HUES6 (cell line): Measurements from ENCODE around the gene SSNA1.

Experiments
- H3K27ac ChIP-seq: 2 replicates; pipeline ENCODE4 v1.7.0; 2013; ENCODE audit warnings: low read depth, mild to moderate bottlenecking, low read length, inconsistent platforms
- H3K27me3 ChIP-seq: 2 replicates; pipeline ENCODE4 v1.6.1; 2013; ENCODE audit warnings: low read length; ENCODE audit not compliant: control insufficient read depth, insufficient read depth
- H3K36me3 ChIP-seq: 2 replicates; pipeline ENCODE4 v1.6.1; 2013; ENCODE audit warnings: low read length; ENCODE audit not compliant: control insufficient read depth, insufficient read depth
- H3K4me1 ChIP-seq: 2 replicates; pipeline ENCODE4 v1.6.1; 2013; ENCODE audit warnings: low read length; ENCODE audit not compliant: control insufficient read depth, insufficient read depth
- H3K4me3 ChIP-seq: 2 replicates; pipeline ENCODE4 v1.5.1; 2013; ENCODE audit warnings: low read depth, low read length
- H3K9ac ChIP-seq: one replicate; pipeline ENCODE4 v1.6.1; 2013; ENCODE audit warnings: mild to moderate bottlenecking, low read length
- H3K9me3 ChIP-seq: 2 replicates; pipeline ENCODE4 v1.6.1; 2013; ENCODE audit warnings: low read depth, low read length; ENCODE audit not compliant: control insufficient read depth, insufficient read depth

SSNA1 gene

GRCh38 chr9:137188490-137189296 is at the start of gene SSNA1, which contains the start of gene ANAPC2:
TSS of gene SSNA1 (plus strand) at chr9:137188676. CDS start at chr9:137188727, 51 bp downstream.
TSS of gene ANAPC2 (minus strand) at chr9:137188560. CDS start at chr9:137188532, 28 bp downstream.
- Histone ChIP-seq H3K4me3 (peak within 1 kb of the TSS; percentile 95), H3K27me3 (no peaks in the 10 kb centered on the region), H3K4me1 (peaks cover 11% of the 10 kb centered on the region), H3K36me3 (peaks cover 49% of the 10 kb centered on the region), H3K9me3 (no peaks in the 10 kb centered on the region), H3K9ac (peak within 1 kb of the TSS; percentile 81), H3K27ac (peak within 1 kb of the TSS; percentile 46; the same call in 1 of the 2 replicates)

GRCh38 chr9:137138722-137139467 is 49.6 kb upstream of the SSNA1 start, which contains the start of gene GRIN1:
TSS of gene GRIN1 (plus strand) at chr9:137139154. CDS start at chr9:137139487, 333 bp downstream.
- no peak within 1 kb of the TSS for H3K27ac ChIP-seq
- no peaks in the 10 kb centered on the region for H3K9me3 ChIP-seq
- H3K9ac ChIP-seq, result no peak within 1 kb of the TSS
- H3K4me3 ChIP-seq, result peak within 1 kb of the TSS; percentile 32
- H3K36me3 ChIP-seq, result no peaks in the 10 kb centered on the region
- peaks cover 88% of the 10 kb centered on the region for H3K27me3 ChIP-seq
- 0 out of 2 replicates have a peak, but pooled peaks cover 3% of the 10 kb centered on the region for H3K4me1 ChIP-seq

- Histone ChIP-seq H3K9ac (no peak overlapping the region), H3K4me3 (peak overlapping the region; percentile 6; the same call in 1 of the 2 replicates), H3K36me3 (no peaks in the 10 kb centered on the region), H3K27ac (no peak overlapping the region), H3K9me3 (no peaks in the 10 kb centered on the region), H3K27me3 (peaks cover 88% of the 10 kb centered on the region), H3K4me1 (0 out of 2 replicates have a peak, but pooled peaks cover 3% of the 10 kb centered on the region)
These were observed 48.9 kb upstream of the SSNA1 start for GRCh38 chr9:137139468-137140150.

GRCh38 chr9:137140151-137141012 is 48.1 kb upstream of the SSNA1 start:
- Histone ChIP-seq H3K9ac (no peak overlapping the region), H3K4me3 (no peak overlapping the region), H3K9me3 (no peaks in the 10 kb centered on the region), H3K4me1 (0 out of 2 replicates have a peak, but pooled peaks cover 3% of the 10 kb centered on the region), H3K27me3 (peaks cover 88% of the 10 kb centered on the region), H3K27ac (no peak overlapping the region), H3K36me3 (no peaks in the 10 kb centered on the region)

- H3K9ac ChIP-seq, result no peak overlapping the region
- H3K27me3 ChIP-seq, result peaks cover 87% of the 10 kb centered on the region
- H3K27ac ChIP-seq, result no peak overlapping the region
- H3K4me1 ChIP-seq, result 0 out of 2 replicates have a peak, but pooled peaks cover 3% of the 10 kb centered on the region
- no peaks in the 10 kb centered on the region for H3K36me3 ChIP-seq
- no peak overlapping the region for H3K4me3 ChIP-seq
- no peaks in the 10 kb centered on the region for H3K9me3 ChIP-seq
These were observed 47.2 kb upstream of the SSNA1 start for GRCh38 chr9:137141050-137141810.

- Histone ChIP-seq H3K27me3 (peaks cover 85% of the 10 kb centered on the region), H3K4me3 (no peak overlapping the region), H3K4me1 (0 out of 2 replicates have a peak, but pooled peaks cover 6% of the 10 kb centered on the region), H3K9ac (no peak overlapping the region), H3K36me3 (no peaks in the 10 kb centered on the region), H3K27ac (no peak overlapping the region), H3K9me3 (no peaks in the 10 kb centered on the region)
These were observed 46.2 kb upstream of the SSNA1 start for GRCh38 chr9:137141976-137142936.

- Histone ChIP-seq H3K9ac (no peak overlapping the region), H3K4me3 (no peak overlapping the region), H3K27me3 (peaks cover 80% of the 10 kb centered on the region), H3K36me3 (no peaks in the 10 kb centered on the region), H3K4me1 (0 out of 2 replicates have a peak, but pooled peaks cover 6% of the 10 kb centered on the region), H3K27ac (no peak overlapping the region), H3K9me3 (no peaks in the 10 kb centered on the region)
These were observed 45.0 kb upstream of the SSNA1 start for GRCh38 chr9:137143459-137143858.

- H3K36me3 ChIP-seq, result no peaks in the 10 kb centered on the region
- H3K4me3 ChIP-seq, result no peak overlapping the region
- no peaks in the 10 kb centered on the region for H3K9me3 ChIP-seq
- H3K4me1 ChIP-seq, result peaks cover 11% of the 10 kb centered on the region
- no peak overlapping the region for H3K27ac ChIP-seq
- no peak overlapping the region for H3K9ac ChIP-seq
- H3K27me3 ChIP-seq, result peaks cover 71% of the 10 kb centered on the region
These were observed 42.5 kb upstream of the SSNA1 start for GRCh38 chr9:137145731-137146526.
